NOMO-1 treated with DMSO at 0.1 percent for 48 hours (cell line): ENCODE measurements around the gene HBS1L.

ENCODE experiments used
- DNase-seq: peaks from one replicate; lab custom pipeline; 2025; ENCODE audit not compliant: unreplicated experiment; lab: John Stamatoyannopoulos, UW

Gene HBS1L

GRCh38 chr6:134921276-134921675, 133.3 kb downstream of the HBS1L start:
- no peak for DNase-seq

- DNase-seq: no peak
Measured at GRCh38 chr6:134920422-134920821, 134.2 kb downstream of the HBS1L start.

DNA sequence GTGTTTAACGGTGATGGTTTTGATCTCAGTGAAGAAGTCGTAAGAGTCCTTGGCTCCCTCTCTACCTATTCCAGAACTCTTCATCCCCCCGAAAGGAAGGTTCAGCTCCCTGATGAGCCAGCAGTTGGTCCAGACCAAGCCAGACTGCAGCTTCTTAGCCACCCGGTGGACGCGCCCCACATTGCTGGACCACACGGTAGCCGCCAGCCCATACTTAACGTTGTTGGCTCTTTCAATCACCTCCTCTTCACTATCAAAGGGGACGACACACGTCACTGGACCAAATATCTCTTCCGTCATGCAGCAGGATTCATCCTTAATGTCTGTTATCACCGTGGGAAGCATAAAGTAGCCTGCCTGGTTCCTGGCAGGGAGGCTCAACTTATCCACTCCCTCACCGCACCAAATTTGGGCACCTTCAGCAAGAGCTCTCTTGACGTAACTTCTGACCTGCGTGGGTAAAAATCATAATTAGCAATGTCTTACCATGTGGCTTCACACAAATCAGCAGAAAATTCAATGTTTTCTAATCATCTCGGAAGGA, 136.1 kb downstream of the HBS1L start:
- DNase-seq: no peak

GRCh38 chr6:134911547-134911946, 143.1 kb downstream of the HBS1L start:
- no peak for DNase-seq

DNA sequence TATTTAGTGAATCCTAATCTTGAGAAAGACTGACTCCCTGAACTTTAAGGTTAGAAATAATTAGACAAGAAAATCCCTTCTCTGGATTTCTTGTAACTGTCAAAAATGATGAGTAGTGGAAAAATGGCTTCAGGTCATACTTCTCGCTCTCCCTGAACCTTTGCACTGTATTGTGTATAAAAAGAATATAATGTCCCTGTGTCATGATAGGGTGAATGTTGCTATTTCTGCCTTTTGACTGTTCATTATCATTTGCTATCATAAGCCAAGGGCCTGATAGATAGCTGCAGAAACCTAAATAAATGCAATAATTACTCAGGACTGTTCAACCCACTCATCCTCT, 144.1 kb downstream of the HBS1L start:
- DNase-seq: no peak
